Osteoblast (primary cell): ENCODE measurements around the gene PPM1L. TPM values are rescaled to one million over a fixed set of nuclear protein-coding genes. Genes with fewer than 3 reads are reported as not detected.

Source experiments
- DNase-seq: peaks from one replicate; pipeline ENCODE4 v3.0.0; 2011; ENCODE audit warnings: low spot score, mixed read lengths; ENCODE audit not compliant: insufficient read length; ENCODE audit errors: missing footprints
- H2AFZ ChIP-seq: 2 replicates; pipeline ENCODE4 v1.6.0; 2011; ENCODE audit warnings: mild to moderate bottlenecking, low read length
- H3K27ac ChIP-seq: 2 replicates; pipeline ENCODE4 v1.5.1; 2011; ENCODE audit warnings: mild to moderate bottlenecking, low read depth, low read length, moderate library complexity
- H3K27me3 ChIP-seq: 2 replicates; pipeline ENCODE4 v1.6.0; 2012; ENCODE audit warnings: mild to moderate bottlenecking, control low read depth, inconsistent platforms, low read length, moderate library complexity; ENCODE audit not compliant: insufficient read depth
- H3K36me3 ChIP-seq: 2 replicates; pipeline ENCODE4 v1.5.1; 2011; ENCODE audit warnings: mild to moderate bottlenecking, low read length, control low read depth, moderate library complexity; ENCODE audit not compliant: insufficient read depth
- H3K4me1 ChIP-seq: 2 replicates; pipeline ENCODE4 v1.5.1; 2011; ENCODE audit warnings: mild to moderate bottlenecking, low read length, control low read depth, moderate library complexity; ENCODE audit not compliant: insufficient read depth
- H3K4me2 ChIP-seq: 2 replicates; pipeline ENCODE4 v1.6.0; 2011; ENCODE audit warnings: mild to moderate bottlenecking, low read length; ENCODE audit not compliant: insufficient read depth
- H3K4me3 ChIP-seq: fragments of 200-600 bp; sonication (generic); 3 replicates; pipeline ENCODE4 v1.5.1; 2012; ENCODE audit warnings: mild to moderate bottlenecking, low read length, inconsistent platforms; ENCODE audit not compliant: insufficient read depth
- H3K79me2 ChIP-seq: 2 replicates; pipeline ENCODE4 v1.6.0; 2012; ENCODE audit warnings: mild to moderate bottlenecking, low read length, control low read depth, inconsistent platforms; ENCODE audit not compliant: insufficient read depth
- H3K9me3 ChIP-seq: 2 replicates; pipeline ENCODE4 v1.5.1; 2011; ENCODE audit warnings: low read depth, low read length, control low read depth
- H4K20me1 ChIP-seq: 2 replicates; pipeline ENCODE4 v1.6.0; 2012; ENCODE audit warnings: mild to moderate bottlenecking, low read length, control low read depth; ENCODE audit not compliant: insufficient read depth
- CTCF ChIP-seq: IDR thresholded peaks from 2 replicates; pipeline ENCODE4 v1.5.1; 2011; ENCODE audit warnings: mild to moderate bottlenecking, low read depth, low read length, moderate library complexity; ENCODE audit errors: extremely low read depth
- total RNA-seq: library from RNA; depleted of rRNA; stranded (reverse); fragments of >200 nt; gene quantifications from 2 replicates; pipeline ENCODE4 v1.2.3, GENCODE V29; 2012

Gene PPM1L
- total RNA-seq, 1 donor = 4.3 TPM

DNA sequence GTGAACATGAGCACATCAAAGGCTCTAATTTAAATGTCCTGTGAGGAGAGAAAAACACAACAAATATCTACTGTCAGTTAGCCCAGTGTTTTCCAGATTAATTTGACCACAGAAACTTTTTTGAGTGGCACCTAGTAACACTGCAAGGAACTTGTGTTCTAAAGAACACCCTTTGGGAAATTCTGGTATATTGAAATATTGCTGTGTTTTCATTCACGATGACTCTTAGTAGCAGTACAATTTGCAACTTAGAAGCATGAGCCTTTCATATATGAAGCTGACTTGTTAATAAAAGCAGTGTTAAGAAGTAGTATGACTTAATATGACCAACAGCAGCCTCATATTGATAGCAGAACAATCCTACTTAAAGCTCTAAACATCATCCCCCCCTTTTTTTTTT is 317.1 kb downstream of the PPM1L start:
- no peak for TF ChIP-seq CTCF
- Histone ChIP-seq H3K27ac (no peak overlapping the region), H4K20me1 (no peaks in the 10 kb centered on the region), H3K27me3 (no peaks in the 10 kb centered on the region), H2AFZ (no peak overlapping the region), H3K36me3 (no peaks in the 10 kb centered on the region), H3K4me1 (peaks cover 26% of the 10 kb centered on the region), H3K9me3 (no peaks in the 10 kb centered on the region), H3K4me3 (no peak overlapping the region), H3K79me2 (no peaks in the 10 kb centered on the region), H3K4me2 (no peak overlapping the region)
- DNase-seq = no peak

- no peak for DNase-seq
These were observed 325.6 kb downstream of the PPM1L start for GRCh38 chr3:161081633-161082032.

GRCh38 chr3:161082063-161082462 is 326.0 kb downstream of the PPM1L start:
- Histone ChIP-seq H3K27ac (no peak overlapping the region), H2AFZ (no peak overlapping the region), H3K27me3 (no peaks in the 10 kb centered on the region), H3K4me2 (peak overlapping the region; percentile 46), H3K4me3 (no peak overlapping the region), H3K79me2 (no peaks in the 10 kb centered on the region), H4K20me1 (no peaks in the 10 kb centered on the region), H3K9me3 (no peaks in the 10 kb centered on the region), H3K4me1 (no peaks in the 10 kb centered on the region), H3K36me3 (peaks cover 9% of the 10 kb centered on the region)
- TF ChIP-seq CTCF = no peak
- no peak for DNase-seq

More at GRCh38 chr3:161081633-161082032, 325.6 kb downstream of the PPM1L start:
- H3K4me1 ChIP-seq = no peaks in the 10 kb centered on the region
- TF ChIP-seq CTCF = no peak
- no peaks in the 10 kb centered on the region for H3K79me2 ChIP-seq
- peak overlapping the region; percentile 46 for H3K4me2 ChIP-seq
- H3K27me3 ChIP-seq = no peaks in the 10 kb centered on the region
- H3K27ac ChIP-seq = no peak overlapping the region
- H4K20me1 ChIP-seq = no peaks in the 10 kb centered on the region
- no peaks in the 10 kb centered on the region for H3K9me3 ChIP-seq
- H3K4me3 ChIP-seq = no peak overlapping the region
- H2AFZ ChIP-seq = no peak overlapping the region
- peaks cover 9% of the 10 kb centered on the region for H3K36me3 ChIP-seq

GRCh38 chr3:161083131-161083530 is 327.1 kb downstream of the PPM1L start:
- H3K27me3 ChIP-seq = no peaks in the 10 kb centered on the region
- no peak overlapping the region for H3K4me2 ChIP-seq
- H3K79me2 ChIP-seq = no peaks in the 10 kb centered on the region
- H3K9me3 ChIP-seq = no peaks in the 10 kb centered on the region
- DNase-seq = no peak
- peaks cover 9% of the 10 kb centered on the region for H3K36me3 ChIP-seq
- H3K4me3 ChIP-seq = no peak overlapping the region
- H4K20me1 ChIP-seq = no peaks in the 10 kb centered on the region
- no peaks in the 10 kb centered on the region for H3K4me1 ChIP-seq
- no peak overlapping the region for H2AFZ ChIP-seq
- H3K27ac ChIP-seq = no peak overlapping the region
- TF ChIP-seq CTCF = no peak
